ENCODE results near the gene NEDD9. TPM values are rescaled to one million over a fixed set of nuclear protein-coding genes. Genes with fewer than 3 reads are reported as not detected.

The NEDD9 gene
- total RNA-seq, 1 experiment from 2014 or later = 0.28 TPM

DNA sequence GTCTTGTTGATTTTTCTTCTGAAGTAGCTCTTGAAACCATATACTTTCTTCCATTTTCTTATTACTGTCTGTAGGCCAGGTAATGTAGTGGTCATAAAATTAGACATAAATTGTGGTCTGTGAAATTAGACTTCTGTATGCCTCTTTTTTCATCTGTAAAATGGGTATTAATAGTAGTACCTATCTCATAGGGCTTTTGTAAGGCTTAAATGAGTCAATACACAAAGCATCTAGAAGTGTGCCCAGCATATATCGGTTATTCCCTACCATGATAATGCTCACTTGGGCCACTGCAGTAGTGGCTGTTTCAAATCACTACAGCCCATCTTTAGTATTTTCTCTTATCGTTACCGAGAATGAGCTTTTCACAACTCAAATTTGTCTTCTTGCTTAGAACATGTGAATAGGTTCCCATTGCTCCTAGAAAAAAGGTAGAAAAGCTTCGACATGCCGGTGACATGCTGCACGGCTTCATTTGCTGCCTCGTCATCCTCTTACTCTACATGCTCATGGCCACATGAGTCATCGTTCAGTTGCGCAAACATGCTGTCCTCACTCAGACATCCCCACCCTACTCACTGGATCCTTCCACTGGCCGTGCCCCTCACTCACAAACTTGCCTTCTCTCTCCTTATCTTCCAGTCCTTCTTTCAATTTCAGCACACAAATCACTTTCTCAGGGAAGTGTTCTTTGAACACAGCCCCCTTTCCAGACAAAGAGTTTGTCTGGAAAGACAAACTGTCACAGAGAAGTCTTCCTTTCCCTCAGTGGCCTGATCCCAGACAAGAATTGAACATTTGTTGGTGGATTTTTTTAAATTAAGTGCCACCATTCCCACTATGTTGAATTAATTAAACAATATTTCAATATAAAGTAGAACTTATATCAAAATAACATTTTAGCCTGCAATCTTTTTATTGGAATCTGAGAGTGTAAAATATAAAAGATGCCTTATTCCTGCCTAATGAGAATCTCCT is 88.8 kb downstream of the NEDD9 start:
- TF ChIP-seq TCF7L2 (IDR thresholded peaks at IDR 0.05; ENCODE audit: low read depth, low read length) = no peak
- TF ChIP-seq, protein P1, sequence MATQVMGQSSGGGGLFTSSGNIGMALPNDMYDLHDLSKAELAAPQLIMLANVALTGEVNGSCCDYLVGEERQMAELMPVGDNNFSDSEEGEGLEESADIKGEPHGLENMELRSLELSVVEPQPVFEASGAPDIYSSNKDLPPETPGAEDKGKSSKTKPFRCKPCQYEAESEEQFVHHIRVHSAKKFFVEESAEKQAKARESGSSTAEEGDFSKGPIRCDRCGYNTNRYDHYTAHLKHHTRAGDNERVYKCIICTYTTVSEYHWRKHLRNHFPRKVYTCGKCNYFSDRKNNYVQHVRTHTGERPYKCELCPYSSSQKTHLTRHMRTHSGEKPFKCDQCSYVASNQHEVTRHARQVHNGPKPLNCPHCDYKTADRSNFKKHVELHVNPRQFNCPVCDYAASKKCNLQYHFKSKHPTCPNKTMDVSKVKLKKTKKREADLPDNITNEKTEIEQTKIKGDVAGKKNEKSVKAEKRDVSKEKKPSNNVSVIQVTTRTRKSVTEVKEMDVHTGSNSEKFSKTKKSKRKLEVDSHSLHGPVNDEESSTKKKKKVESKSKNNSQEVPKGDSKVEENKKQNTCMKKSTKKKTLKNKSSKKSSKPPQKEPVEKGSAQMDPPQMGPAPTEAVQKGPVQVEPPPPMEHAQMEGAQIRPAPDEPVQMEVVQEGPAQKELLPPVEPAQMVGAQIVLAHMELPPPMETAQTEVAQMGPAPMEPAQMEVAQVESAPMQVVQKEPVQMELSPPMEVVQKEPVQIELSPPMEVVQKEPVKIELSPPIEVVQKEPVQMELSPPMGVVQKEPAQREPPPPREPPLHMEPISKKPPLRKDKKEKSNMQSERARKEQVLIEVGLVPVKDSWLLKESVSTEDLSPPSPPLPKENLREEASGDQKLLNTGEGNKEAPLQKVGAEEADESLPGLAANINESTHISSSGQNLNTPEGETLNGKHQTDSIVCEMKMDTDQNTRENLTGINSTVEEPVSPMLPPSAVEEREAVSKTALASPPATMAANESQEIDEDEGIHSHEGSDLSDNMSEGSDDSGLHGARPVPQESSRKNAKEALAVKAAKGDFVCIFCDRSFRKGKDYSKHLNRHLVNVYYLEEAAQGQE (IDR thresholded peaks at IDR 0.05; ENCODE audit: insufficient read depth in 1 of 2, low read depth in 2 of 2, low read length in 1 of 2) = no peak
- no peak for TF ChIP-seq POLR2AphosphoS5 (IDR thresholded peaks at IDR 0.05; ENCODE audit: low read depth, low read length)
- no peak for TF ChIP-seq SIN3A (IDR thresholded peaks at IDR 0.05; ENCODE audit: borderline replicate concordance, insufficient read depth, low read depth, low read length)
- TF ChIP-seq, protein P2, sequence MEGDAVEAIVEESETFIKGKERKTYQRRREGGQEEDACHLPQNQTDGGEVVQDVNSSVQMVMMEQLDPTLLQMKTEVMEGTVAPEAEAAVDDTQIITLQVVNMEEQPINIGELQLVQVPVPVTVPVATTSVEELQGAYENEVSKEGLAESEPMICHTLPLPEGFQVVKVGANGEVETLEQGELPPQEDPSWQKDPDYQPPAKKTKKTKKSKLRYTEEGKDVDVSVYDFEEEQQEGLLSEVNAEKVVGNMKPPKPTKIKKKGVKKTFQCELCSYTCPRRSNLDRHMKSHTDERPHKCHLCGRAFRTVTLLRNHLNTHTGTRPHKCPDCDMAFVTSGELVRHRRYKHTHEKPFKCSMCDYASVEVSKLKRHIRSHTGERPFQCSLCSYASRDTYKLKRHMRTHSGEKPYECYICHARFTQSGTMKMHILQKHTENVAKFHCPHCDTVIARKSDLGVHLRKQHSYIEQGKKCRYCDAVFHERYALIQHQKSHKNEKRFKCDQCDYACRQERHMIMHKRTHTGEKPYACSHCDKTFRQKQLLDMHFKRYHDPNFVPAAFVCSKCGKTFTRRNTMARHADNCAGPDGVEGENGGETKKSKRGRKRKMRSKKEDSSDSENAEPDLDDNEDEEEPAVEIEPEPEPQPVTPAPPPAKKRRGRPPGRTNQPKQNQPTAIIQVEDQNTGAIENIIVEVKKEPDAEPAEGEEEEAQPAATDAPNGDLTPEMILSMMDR (IDR thresholded peaks at IDR 0.05) = no peak
- no TSS peak for BruUV-seq (replicated peaks)
- H3K4me3 ChIP-seq (ENCODE audit: low read depth in 2 of 2, low read length in 2 of 2) = no peak overlapping the region
- intact Hi-C loops (cut with micrococcal nuclease; ENCODE audit: unreplicated experiment) = loop anchor here (1.0 to 5.0 kb wide), 2 partner anchors 353 to 434 kb away; no protein-coding TSS in a partner anchor
- ChIA-PET CTCF (interaction anchor here (0.7 to 1.5 kb wide), 4 partner anchors 14 to 432 kb away, joined by 3 to 7 read pairs (median 4); no protein-coding TSS in a partner anchor), POLR2A (interaction anchor here (0.6 kb wide), 1 partner anchor 620 kb away, joined by 16 read pairs; no protein-coding TSS in a partner anchor)
- in situ Hi-C loops (cut with HindIII; ENCODE audit: low pct_unique_long_range_greater_than_20kb, low sequenced_read_pairs) = no loop called here
- no peak overlapping the region for H3K27ac ChIP-seq (ENCODE audit: low read length)
- peak; percentile 76; the same call in 1 of the 2 replicates for ATAC-seq
- no peaks in the 10 kb centered on the region for H3K27me3 ChIP-seq (ENCODE audit: control insufficient read depth, insufficient read depth, low read length)
- H3K36me3 ChIP-seq (ENCODE audit: control insufficient read depth, insufficient read depth, low read length) = no peaks in the 10 kb centered on the region
- no peaks in the 10 kb centered on the region for H3K9me3 ChIP-seq (ENCODE audit: control insufficient read depth, insufficient read depth, low read depth, low read length)
- 0 out of 2 replicates have a peak, but pooled peaks cover 3% of the 10 kb centered on the region for H3K4me1 ChIP-seq (ENCODE audit: control insufficient read depth, insufficient read depth, low read length)
- DNase-seq (ENCODE audit: low read depth, low spot score) = no peak

DNA sequence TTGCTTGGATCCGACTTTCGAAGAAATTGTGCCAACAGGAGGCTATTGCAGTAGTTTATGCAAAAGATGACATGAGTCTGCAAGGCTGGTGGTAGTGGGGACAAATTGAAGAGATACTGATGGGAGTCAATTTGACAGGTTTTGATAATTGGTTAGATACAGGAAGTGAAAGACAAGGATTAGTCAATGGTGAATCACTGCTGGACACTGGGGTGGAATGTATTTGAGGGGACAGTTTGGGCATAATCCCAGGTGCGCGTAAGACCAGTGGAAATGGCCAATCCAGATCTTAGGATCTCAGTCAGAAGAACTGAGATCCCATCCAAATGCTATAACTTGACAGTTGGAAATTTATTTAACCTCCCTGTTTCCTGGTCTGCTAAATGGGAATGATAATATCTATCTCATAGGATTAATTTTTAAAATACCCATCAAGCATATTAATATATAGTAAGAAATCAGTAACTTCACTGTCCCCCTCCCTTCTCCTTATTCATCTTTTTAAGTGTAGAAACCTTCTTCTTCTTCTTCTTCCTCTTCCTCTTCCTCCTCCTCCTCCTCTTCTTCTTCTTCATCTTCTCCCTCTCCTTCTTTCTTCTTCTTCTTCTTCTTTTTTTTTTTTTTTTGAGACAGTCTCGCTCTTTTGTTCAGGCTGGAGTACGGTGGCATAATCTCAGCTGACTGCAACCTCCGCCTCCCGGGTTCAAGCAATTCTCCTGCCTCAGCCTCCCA is 90.0 kb downstream of the NEDD9 start:
- POLR2A ChIA-PET = interaction anchor here (0.6 kb wide), 1 partner anchor 619 kb away, joined by 16 read pairs; no protein-coding TSS in a partner anchor
- Histone ChIP-seq H3K36me3 (ENCODE audit: control insufficient read depth, insufficient read depth, low read length) (peaks cover 2% of the 10 kb centered on the region; the same call in 1 of the 2 replicates), H3K9me3 (ENCODE audit: control insufficient read depth, insufficient read depth, low read depth, low read length) (no peaks in the 10 kb centered on the region), H3K27ac (ENCODE audit: low read length) (no peak overlapping the region), H3K4me1 (ENCODE audit: control insufficient read depth, insufficient read depth, low read length) (0 out of 2 replicates have a peak, but pooled peaks cover 3% of the 10 kb centered on the region), H3K27me3 (ENCODE audit: control insufficient read depth, insufficient read depth, low read length) (no peaks in the 10 kb centered on the region), H3K4me3 (ENCODE audit: low read depth in 2 of 2, low read length in 2 of 2) (no peak overlapping the region)
- TF ChIP-seq SIN3A (IDR thresholded peaks at IDR 0.05; ENCODE audit: borderline replicate concordance, insufficient read depth, low read depth, low read length) (no peak), TCF7L2 (IDR thresholded peaks at IDR 0.05; ENCODE audit: low read depth, low read length) (no peak), POLR2AphosphoS5 (IDR thresholded peaks at IDR 0.05; ENCODE audit: low read depth, low read length) (no peak)
- ATAC-seq (no peak), DNase-seq (ENCODE audit: low read depth, low spot score) (no peak)
- in situ Hi-C loops (cut with HindIII; ENCODE audit: low pct_unique_long_range_greater_than_20kb, low sequenced_read_pairs) (no loop called here), intact Hi-C loops (cut with micrococcal nuclease; ENCODE audit: unreplicated experiment) (loop anchor here (5.0 kb wide), 1 partner anchor 435 kb away; no protein-coding TSS in a partner anchor)
- no TSS peak for BruUV-seq (replicated peaks)
- CTCF ChIA-PET = interaction anchor here (0.6 kb wide), 2 partner anchors 90 to 698 kb away, joined by 3 to 5 read pairs; partner anchors contain the start of gene NEDD9
